Measurements from ENCODE around the gene PTPN9.
"Not testable (repeated sequence)": the region's sequence is repeated elsewhere in the genome, so short reads cannot be mapped to it uniquely, and the experiment has no call there.

The PTPN9 gene

GRCh38 chr15:75584121-75584520 lies 5.0 kb upstream of the PTPN9 start:
- DNase-seq = peak in 3 of 10 donors; percentile 22 to 52 (median 39)
- intact Hi-C loops (cut with DNase I) = no loop called here

DNA sequence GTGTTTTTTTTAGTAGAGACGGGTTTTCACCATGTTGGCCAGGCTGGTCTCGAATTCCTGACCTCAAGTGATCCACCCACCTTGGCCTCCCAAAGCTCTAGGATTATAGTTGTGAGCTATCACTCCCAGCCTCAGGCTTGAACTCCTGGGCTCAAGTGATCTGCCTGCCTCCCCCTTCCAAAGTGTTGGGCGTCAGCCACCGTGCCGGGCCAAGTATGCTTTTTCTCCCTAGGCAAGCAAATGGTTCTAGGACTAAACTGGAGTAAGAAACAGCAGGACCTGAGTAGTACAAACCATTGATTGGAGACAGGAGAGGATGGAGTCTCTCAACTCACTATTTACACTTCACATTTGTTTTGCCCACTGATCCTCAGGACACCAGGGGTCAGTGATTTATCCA lies 4.6 kb upstream of the PTPN9 start:
- intact Hi-C loops (cut with DNase I) = no loop called here
- DNase-seq = peak in 1 of 10 donors; percentile 59

DNA sequence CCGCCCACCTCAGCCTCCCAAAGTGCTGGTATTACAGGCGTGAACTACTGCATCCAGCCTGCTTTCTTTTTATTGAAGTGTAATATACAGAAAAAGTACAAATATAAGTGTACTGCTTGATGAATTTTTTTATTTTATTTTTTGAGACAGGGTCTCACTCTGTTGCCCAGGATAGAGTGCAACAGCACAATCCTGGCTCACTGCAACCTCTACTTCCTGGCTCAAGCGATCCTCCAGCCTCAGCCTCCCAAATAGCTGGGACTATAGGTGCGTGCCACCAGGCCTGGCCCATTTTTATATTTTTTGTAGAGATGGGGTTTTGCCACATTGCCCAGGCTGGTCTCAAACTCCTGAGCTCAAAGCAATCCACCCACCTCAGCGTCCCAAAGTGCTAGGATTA lies 3.8 kb upstream of the PTPN9 start:
- DNase-seq; intact Hi-C loops (cut with DNase I): not testable (repeated sequence)

- intact Hi-C loops (cut with DNase I) = loop anchor here (2.0 kb wide), 2 partner anchors 62 to 124 kb away; partner anchors contain the start of gene IMP3
- peak in 2 of 10 donors; percentile 50 to 83 for DNase-seq
Measured at GRCh38 chr15:75578173-75578947, 755 bp downstream of the PTPN9 start.

DNA sequence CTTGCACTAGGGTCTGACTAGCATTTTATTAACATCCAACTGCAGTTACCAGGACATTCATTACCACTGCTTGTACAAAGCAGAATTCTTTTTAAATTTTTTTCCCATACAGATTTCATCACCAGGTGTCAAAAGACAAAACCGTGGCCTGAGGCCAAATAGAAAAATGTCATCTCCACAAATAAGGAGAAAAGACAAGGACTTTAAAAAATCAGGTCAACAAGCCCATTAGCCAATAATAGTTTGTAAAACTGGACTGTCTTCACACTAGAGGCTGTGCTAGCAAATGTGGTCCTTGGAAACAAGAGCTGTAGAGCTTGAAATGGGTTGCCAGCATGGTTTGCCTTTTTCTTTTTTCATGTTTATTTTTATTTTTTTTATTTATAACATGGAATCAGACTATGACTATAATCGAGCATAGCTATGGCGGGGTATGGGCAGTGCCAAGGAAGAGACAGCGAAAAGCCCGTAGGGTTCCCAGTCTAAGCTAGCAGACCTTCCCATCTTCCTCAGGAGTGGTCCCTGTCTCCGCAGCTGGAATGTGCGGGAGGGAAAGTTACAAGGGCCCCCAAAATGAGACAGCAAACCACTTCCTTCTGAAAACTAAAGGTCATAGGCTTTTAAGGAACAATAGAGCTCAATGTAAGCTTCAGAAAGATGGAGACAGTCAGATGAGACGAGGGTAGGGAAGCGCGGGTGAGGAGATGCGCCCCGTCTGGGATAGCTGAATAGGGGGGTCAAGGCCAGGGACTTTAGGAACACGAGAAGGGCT lies 1.5 kb downstream of the PTPN9 start:
- DNase-seq = peak in 1 of 10 donors; percentile 79
- intact Hi-C loops (cut with DNase I) = loop anchor here (2.0 kb wide), 2 partner anchors 63 to 123 kb away; partner anchors contain the start of gene IMP3

- no peak for DNase-seq
- intact Hi-C loops (cut with DNase I) = no loop called here
Measured at GRCh38 chr15:75573648-75574384, 5.3 kb downstream of the PTPN9 start.

DNA sequence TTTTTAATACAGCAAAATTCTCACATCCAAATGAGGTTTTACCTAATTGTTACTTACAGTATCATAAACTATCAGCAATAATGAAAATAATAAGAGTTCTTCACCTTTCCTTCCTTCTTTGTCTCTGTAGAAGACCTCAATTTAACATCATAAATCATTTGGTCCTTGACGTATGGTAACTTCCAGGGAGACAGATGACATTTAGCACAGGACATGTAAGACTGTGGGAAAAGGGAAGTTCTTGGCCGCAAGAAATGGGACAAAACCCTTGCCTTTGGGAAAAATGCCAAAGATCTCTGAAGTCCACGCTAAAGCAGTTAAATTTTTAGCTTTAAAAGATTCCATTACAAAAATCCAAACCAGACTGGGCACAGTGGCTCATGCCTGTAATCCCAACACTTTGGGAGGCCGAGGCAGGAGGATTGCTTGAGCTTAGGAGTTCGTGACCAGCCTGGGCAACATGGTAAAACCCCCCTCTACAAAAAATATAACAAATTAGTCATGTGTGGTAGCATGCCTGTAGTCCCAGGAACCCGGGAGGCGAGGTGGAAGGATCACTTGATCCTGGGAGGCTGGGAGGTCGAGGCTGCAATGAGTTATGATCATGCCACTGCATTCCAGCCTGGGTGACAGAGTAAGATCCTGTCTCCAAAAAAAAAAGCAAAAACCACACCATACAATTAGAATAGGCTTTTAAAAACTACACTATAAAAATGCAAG lies 8.8 kb downstream of the PTPN9 start:
- intact Hi-C loops (cut with DNase I) = no loop called here
- peak in 1 of 10 donors; percentile 7 for DNase-seq

- intact Hi-C loops (cut with DNase I) = no loop called here
- no peak for DNase-seq
Measured at GRCh38 chr15:75565062-75565970, 13.8 kb downstream of the PTPN9 start.

DNA sequence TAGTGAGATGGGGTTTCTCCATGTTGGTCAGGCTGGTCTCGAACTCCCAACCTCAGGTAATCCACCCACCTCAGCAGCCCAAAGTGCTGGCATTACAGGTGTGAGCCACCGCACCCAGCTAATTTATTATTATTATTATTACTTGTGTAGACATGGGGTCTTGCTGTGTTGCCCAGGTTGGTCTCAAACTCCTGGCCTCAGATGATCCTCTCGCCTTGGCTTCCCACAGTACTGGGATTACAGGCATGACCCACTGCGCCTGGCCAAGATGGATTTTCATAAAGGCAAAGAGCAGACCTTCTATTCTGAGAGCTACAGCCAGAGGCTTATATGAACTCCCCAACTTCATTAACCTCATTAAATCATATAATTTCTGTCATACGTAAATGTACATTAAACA lies 17.2 kb downstream of the PTPN9 start:
- no peak for DNase-seq
- intact Hi-C loops (cut with DNase I) = no loop called here

DNA sequence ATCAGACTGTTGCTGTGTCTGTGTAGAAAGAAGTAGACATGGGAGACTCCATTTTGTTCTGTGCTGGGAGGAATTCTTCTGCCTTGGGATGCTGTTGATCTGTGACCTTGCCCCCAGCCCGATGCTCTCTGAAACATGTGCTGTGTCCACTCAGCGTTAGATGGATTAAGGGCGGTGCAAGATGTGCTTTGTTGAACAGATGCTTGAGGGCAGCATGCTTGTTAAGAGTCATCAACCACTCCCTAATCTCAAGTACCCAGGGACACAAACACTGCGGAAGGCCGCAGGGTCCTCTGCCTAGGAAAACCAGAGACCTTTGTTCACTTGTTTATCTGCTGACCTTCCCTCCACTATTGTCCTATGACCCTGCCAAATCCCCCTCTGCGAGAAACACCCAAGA lies 19.8 kb downstream of the PTPN9 start:
- DNase-seq; intact Hi-C loops (cut with DNase I): not testable (repeated sequence)

- DNase-seq; intact Hi-C loops (cut with DNase I): not testable (repeated sequence)
Measured at GRCh38 chr15:75558955-75559354, 20.2 kb downstream of the PTPN9 start.

GRCh38 chr15:75554717-75555116 lies 24.4 kb downstream of the PTPN9 start:
- intact Hi-C loops (cut with DNase I) = no loop called here
- DNase-seq = no peak

DNA sequence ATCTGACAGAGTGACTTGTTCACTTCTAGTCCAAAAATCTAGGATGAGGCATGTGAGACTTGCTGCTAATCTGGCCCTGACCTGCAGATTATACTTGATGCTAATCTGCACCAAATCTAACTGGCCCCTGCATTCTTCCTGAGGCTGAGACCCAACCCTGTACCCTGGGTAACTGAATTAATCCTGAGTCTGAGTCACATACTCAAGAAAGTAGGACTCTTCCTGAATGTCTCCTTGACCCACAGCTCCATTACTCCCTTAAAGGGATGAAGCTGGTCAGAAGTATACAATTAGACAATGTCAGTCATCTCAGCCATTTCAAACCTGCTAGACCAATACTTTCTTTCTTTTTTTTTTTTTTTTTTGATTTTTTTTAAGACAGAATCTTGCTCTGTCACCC lies 25.5 kb downstream of the PTPN9 start:
- intact Hi-C loops (cut with DNase I) = no loop called here
- DNase-seq = no peak

GRCh38 chr15:75551091-75551490 lies 28.0 kb downstream of the PTPN9 start:
- intact Hi-C loops (cut with DNase I) = no loop called here
- DNase-seq = no peak

- intact Hi-C loops (cut with DNase I) = no loop called here
- no peak for DNase-seq
Measured at GRCh38 chr15:75545064-75545463, 34.1 kb downstream of the PTPN9 start.

DNA sequence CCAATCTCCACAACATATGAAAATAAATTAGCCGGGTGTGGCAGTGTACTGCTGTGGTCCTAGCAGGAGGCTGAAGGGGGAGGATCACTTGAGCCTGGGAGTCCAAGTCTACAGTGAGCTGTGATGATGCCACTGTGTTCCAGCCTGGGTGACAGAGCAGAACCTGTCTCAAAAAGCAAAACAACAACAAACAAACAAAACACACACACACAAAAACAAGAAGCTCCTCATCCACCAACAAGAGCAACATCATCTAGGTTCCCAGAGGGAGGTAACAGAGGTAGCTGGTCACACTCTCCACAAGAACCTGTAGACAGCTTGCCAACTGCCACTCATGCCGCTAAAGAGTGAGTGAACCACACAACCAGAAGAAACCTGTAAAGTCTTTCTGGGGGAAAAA lies 34.8 kb downstream of the PTPN9 start:
- DNase-seq = no peak
- intact Hi-C loops (cut with DNase I) = no loop called here

DNA sequence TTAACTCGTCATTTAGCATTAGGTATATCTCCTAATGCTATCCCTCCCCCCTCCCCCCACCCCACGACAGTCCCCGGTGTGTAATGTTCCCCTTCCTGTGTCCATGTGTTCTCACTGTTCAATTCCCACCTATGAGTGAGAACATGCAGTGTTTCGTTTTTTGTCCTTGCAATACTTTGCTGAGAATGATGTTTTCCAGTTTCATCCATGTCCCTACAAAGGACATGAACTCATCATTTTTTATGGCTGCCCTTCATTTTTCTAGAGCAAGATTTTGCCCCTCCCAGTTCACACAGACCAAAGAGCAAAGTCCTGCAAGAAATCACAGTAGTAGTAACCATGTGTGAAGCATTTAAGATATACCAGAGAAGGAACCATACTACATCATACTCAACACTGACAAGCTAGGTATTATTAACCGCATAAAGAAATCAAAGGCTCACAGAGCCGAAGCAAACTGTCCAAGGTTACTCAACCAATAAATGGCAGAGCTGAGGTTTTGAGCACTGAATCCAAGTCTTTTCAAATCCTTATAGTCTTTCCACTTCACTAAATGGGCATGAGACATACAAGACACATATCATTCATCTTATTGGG lies 36.1 kb downstream of the PTPN9 start:
- DNase-seq; intact Hi-C loops (cut with DNase I): not testable (repeated sequence)

GRCh38 chr15:75542386-75542797 lies 36.7 kb downstream of the PTPN9 start:
- intact Hi-C loops (cut with DNase I) = no loop called here
- DNase-seq = no peak

DNA sequence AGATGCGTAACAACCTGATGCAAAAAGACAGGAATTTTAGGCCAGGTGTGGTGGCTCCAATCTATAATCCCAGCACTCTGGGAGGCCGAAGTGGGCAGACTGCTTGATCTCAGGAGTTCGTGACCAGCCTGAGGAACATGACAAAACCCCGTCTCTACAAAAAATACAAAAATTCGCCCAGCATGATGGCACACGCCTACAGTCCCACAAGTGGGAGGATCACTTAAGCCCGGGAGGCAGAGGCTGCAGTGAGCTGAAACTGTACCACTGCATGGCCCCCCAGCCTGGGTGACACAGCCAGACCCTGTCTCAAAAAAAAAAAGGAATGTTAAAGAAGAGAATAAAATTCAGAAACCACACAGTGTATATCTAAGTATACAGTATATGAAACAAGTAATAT lies 40.7 kb downstream of the PTPN9 start:
- DNase-seq = no peak
- intact Hi-C loops (cut with DNase I) = no loop called here

Measured in posterior cingulate gyrus (tissue), 11 donors.